Colonic mucosa (tissue), 4 donors: ENCODE data around the gene LYST. TPM values are rescaled to one million over a fixed set of nuclear protein-coding genes. Genes with fewer than 3 reads are reported as not detected.

Experiments used
- DNase-seq: peaks from one replicate; pipeline ENCODE4 v3.0.0-alpha.2; 2020
- H3K27ac ChIP-seq: fragments of 200-600 bp; one replicate; pipeline ENCODE4 v1.8.0; 2021
- H3K27me3 ChIP-seq: fragments of 200-600 bp; one replicate; pipeline ENCODE4 v1.8.0; 2021
- H3K36me3 ChIP-seq: fragments of 200-600 bp; one replicate; pipeline ENCODE4 v1.8.0; 2021
- H3K4me1 ChIP-seq: fragments of 200-600 bp; one replicate; pipeline ENCODE4 v1.8.0; 2021; ENCODE audit warnings: mild to moderate bottlenecking
- H3K4me3 ChIP-seq: fragments of 200-600 bp; one replicate; pipeline ENCODE4 v1.8.0; 2021
- H3K9ac ChIP-seq, 2 donors: one replicate each; pipeline ENCODE4 v1.7.0; 2013; ENCODE audit warnings: control low read depth in 2 of 2, low read depth in 2 of 2, low read length in 2 of 2
- H3K9me3 ChIP-seq: fragments of 200-600 bp; one replicate; pipeline ENCODE4 v1.8.0; 2021
- intact Hi-C: fragments of 100-400 bp; cut with DNase I; formaldehyde crosslinking; loops from one replicate; pipeline ENCODE4 v1.14.1; 2022
- total RNA-seq, 2 donors: library from RNA; stranded (reverse); fragmentation: NEBNext Ultra II Directional in 1 of 2; extraction: Animal tissue kit (Norgen Biotek cat#: 25700) in 1 of 2; gene quantifications; one replicate each; pipeline ENCODE4 v1.2.1, GENCODE V29; 2021
- TF ChIP-seq, protein P1 (sequence below): fragments of 200-600 bp; IDR thresholded peaks from one replicate; pipeline ENCODE4 v1.8.0; 2022; ENCODE audit warnings: antibody characterized with exemption, mild to moderate bottlenecking
- donor health status: healthy.
- donor health status: DM: no; HTN: no; CAD: no.
- donor health status: DM: no; HTN: no; CAD: no.

Gene LYST
- total RNA-seq, 2 donors from 2014 or later = 13.7 to 20.0 TPM

DNA sequence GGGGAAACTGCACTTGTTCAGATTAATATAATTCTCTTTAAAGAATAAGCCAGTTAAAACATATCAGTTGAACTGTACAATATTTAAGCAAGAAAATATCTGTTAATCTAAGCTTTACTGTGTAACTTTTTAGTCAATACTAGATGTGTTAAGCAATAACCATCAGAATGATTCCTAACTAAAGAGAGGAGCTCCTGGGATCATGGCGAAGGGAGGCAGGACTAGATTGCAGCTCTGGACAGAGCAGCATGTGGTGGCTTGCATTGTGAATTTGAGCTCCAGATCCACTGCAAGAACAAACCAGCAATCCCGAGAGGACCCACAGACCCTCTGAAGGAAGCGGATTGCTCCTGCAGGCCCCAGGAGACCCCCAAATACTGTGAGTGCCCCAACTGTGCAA lies 21.9 kb downstream of the LYST start:
- H3K27ac ChIP-seq = no peak overlapping the region
- H3K36me3 ChIP-seq = no peaks in the 10 kb centered on the region
- H3K4me1 ChIP-seq = no peaks in the 10 kb centered on the region
- H3K9me3 ChIP-seq = no peaks in the 10 kb centered on the region
- intact Hi-C loops = no loop called here
- H3K9ac ChIP-seq = no peak overlapping the region
- H3K27me3 ChIP-seq = no peaks in the 10 kb centered on the region
- DNase-seq = no peak
- TF ChIP-seq, protein P1, sequence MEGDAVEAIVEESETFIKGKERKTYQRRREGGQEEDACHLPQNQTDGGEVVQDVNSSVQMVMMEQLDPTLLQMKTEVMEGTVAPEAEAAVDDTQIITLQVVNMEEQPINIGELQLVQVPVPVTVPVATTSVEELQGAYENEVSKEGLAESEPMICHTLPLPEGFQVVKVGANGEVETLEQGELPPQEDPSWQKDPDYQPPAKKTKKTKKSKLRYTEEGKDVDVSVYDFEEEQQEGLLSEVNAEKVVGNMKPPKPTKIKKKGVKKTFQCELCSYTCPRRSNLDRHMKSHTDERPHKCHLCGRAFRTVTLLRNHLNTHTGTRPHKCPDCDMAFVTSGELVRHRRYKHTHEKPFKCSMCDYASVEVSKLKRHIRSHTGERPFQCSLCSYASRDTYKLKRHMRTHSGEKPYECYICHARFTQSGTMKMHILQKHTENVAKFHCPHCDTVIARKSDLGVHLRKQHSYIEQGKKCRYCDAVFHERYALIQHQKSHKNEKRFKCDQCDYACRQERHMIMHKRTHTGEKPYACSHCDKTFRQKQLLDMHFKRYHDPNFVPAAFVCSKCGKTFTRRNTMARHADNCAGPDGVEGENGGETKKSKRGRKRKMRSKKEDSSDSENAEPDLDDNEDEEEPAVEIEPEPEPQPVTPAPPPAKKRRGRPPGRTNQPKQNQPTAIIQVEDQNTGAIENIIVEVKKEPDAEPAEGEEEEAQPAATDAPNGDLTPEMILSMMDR = no peak
- H3K4me3 ChIP-seq = no peak overlapping the region

DNA sequence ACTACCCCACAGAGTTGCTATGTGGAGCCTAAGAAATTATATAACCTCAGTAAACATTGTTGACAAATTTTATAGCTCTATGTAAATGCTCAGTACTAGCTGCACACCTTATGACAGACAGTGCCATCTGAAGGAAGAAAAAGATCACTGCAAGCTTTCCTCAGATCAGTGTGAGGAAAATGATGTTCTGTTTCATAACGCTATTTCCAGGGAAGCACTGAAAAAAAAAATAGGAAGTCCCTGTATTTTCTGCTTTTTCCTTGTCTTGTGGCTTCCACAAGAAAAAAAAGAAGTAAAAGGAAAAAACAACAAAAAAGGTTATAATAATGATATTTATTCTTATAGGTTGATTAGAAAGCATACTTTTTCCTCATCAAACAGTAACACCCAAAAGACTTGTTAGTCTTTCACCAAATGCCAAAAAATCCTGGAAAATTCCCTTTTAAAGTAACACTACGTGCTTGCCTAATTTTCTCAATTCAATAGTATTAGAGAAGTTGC lies 23.2 kb downstream of the LYST start:
- Histone ChIP-seq H3K27me3 (no peaks in the 10 kb centered on the region), H3K4me1 (no peaks in the 10 kb centered on the region), H3K27ac (no peak overlapping the region), H3K36me3 (no peaks in the 10 kb centered on the region), H3K4me3 (no peak overlapping the region), H3K9me3 (no peaks in the 10 kb centered on the region), H3K9ac (no peak overlapping the region)
- DNase-seq = peak; percentile 33
- TF ChIP-seq, protein P1 = peak; percentile 56
- intact Hi-C loops = no loop called here

DNA sequence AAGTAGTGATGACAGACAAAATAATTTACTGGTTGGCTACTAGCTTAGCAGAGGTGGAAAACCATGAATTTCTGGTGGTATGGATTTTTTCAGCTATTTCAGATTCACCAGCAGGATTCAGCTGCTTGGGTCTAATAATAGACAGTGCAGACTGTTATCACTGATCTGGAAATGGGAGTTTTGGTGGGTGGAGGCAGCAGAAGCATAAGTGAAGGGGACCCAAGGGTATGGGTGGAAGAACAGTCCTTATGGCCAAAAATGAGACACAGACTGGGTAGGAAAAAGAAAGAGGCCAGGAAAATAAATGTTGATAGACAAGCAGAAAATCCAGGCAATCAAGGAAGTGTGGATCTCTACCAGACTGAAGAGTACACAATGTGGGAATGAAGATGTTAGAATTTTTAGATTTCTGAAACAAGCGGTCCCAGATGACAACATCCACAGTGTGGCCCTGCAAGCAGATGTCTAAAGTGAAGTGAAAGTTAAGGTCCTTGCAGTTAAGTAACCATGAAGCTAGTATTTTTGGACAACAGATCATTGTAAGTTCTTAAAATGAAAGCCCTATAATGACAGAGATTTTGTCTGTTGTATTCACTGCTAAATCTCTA lies 24.7 kb downstream of the LYST start:
- Histone ChIP-seq H3K36me3 (no peaks in the 10 kb centered on the region), H3K9ac (no peak overlapping the region), H3K27ac (no peak overlapping the region), H3K4me3 (no peak overlapping the region), H3K27me3 (no peaks in the 10 kb centered on the region), H3K9me3 (no peaks in the 10 kb centered on the region), H3K4me1 (no peaks in the 10 kb centered on the region)
- intact Hi-C loops = no loop called here
- TF ChIP-seq, protein P1 = no peak
- no peak for DNase-seq

DNA sequence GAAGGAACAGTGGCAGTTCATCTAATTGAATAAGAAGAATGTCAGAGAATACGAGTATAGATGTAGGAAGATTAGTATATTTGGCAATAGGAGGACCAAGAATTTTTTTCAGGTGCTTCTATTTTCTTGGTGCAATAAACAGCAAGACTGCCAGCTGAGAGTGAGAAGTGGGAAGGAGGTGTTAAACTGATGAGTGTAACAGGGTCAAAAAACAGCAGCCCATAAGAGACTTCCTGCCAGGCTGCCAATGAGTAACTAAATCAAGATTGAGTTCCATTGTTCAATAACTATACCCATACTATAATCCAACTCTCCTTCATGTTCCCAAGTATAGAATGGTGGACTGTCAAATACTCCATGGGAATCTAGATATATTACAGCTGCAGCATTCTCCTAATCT lies 28.7 kb downstream of the LYST start:
- no peaks in the 10 kb centered on the region for H3K36me3 ChIP-seq
- no peaks in the 10 kb centered on the region for H3K4me1 ChIP-seq
- no peaks in the 10 kb centered on the region for H3K9me3 ChIP-seq
- no peak overlapping the region for H3K27ac ChIP-seq
- no peak overlapping the region for H3K9ac ChIP-seq
- H3K27me3 ChIP-seq = no peaks in the 10 kb centered on the region
- intact Hi-C loops = no loop called here
- TF ChIP-seq, protein P1 = no peak
- no peak overlapping the region for H3K4me3 ChIP-seq
- DNase-seq = no peak

DNA sequence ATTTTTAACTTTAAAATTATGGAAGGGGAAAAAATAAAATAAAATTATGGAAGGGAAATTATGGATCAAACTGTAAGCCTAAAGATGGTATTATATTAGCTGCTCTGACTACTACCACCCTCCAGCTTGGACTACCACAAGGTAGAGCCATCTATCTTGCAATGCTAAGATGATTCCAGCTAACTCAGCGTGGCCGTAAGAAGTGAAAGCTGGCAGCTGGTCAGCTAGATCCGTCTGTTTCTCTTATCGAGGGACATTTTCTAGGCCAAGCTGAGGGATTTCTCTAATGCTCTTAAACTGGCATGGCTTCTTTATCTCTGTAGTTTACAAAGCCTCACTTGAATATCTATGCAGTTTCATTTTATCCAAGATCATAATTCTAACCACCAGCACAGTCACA lies 31.5 kb downstream of the LYST start:
- peak; percentile 28 for DNase-seq
- intact Hi-C loops = no loop called here
- Histone ChIP-seq H3K9ac (no peak overlapping the region), H3K9me3 (no peaks in the 10 kb centered on the region), H3K4me3 (no peak overlapping the region), H3K36me3 (no peaks in the 10 kb centered on the region), H3K27ac (no peak overlapping the region), H3K27me3 (no peaks in the 10 kb centered on the region), H3K4me1 (no peaks in the 10 kb centered on the region)
- TF ChIP-seq, protein P1 = no peak
